ENCODE data around the gene TBC1D2B. TPM values are rescaled to one million over a fixed set of nuclear protein-coding genes. Genes with fewer than 3 reads are reported as not detected.

Gene TBC1D2B
- polyA plus RNA-seq, 1 donor from 2014 or later: 9.4 TPM

DNA sequence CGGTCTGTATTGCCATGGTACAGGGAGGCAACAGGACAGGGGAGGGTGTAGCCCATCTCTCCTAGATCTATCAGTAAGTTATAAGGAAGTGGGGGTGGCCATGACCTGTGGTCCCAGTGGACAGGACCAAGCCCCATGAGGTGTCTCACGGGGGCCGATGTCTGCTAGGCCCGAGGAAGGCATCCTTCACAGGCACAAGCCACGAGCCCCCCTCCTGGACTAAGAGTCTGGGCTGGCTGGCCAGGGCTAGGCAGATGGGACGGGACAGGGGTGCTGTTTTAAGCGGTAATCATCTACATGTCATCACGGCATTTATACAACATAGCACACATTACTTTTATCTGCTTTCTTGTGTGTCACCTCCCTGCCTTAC is 2.6 kb upstream of the TBC1D2B start:
- Histone ChIP-seq H2AFZ (ENCODE audit: low read depth, low read length) (no peak overlapping the region), H3K9ac (ENCODE audit: low read length) (no peak overlapping the region), H3K9me2 (ENCODE audit: insufficient read depth, low read length) (no peaks in the 10 kb centered on the region), H3K4me2 (ENCODE audit: low read length) (no peak overlapping the region), H3K9me3 (ENCODE audit: low read length) (no peaks in the 10 kb centered on the region), H3K36me3 (ENCODE audit: insufficient read depth, low read length) (no peaks in the 10 kb centered on the region), H3K79me2 (replicated peaks; ENCODE audit: insufficient read depth, low read length) (peaks cover 6% of the 10 kb centered on the region), H3F3A (ENCODE audit: insufficient read depth, low read length, poor library complexity, severe bottlenecking) (no peaks in the 10 kb centered on the region), H4K20me1 (ENCODE audit: insufficient read depth) (no peaks in the 10 kb centered on the region), H3K27me3 (ENCODE audit: insufficient read depth, low read depth, low read length) (no peaks in the 10 kb centered on the region), H3K4me3 (ENCODE audit: low read length) (no peak overlapping the region), H3K27ac (ENCODE audit: low read length) (no peak overlapping the region)
- TF ChIP-seq EP300 (conservative IDR thresholded peaks at IDR 0.05; ENCODE audit: poor library complexity, severe bottlenecking): no peak
- no peak for TF ChIP-seq POLR2AphosphoS5 (IDR thresholded peaks at IDR 0.05)
- no peak for TF ChIP-seq RAD21 (conservative IDR thresholded peaks at IDR 0.05)
- no peak for TF ChIP-seq EZH2 (IDR thresholded peaks at IDR 0.05; ENCODE audit: borderline replicate concordance, insufficient read depth, low read length, poor library complexity, severe bottlenecking)
- TF ChIP-seq SMC3 (conservative IDR thresholded peaks at IDR 0.05; ENCODE audit: poor library complexity): no peak
- no peak for TF ChIP-seq TAF1 (IDR thresholded peaks at IDR 0.05; ENCODE audit: low read depth)
- no peak for TF ChIP-seq MXI1 (conservative IDR thresholded peaks at IDR 0.05; ENCODE audit: poor library complexity, severe bottlenecking)
- TF ChIP-seq, protein P1, sequence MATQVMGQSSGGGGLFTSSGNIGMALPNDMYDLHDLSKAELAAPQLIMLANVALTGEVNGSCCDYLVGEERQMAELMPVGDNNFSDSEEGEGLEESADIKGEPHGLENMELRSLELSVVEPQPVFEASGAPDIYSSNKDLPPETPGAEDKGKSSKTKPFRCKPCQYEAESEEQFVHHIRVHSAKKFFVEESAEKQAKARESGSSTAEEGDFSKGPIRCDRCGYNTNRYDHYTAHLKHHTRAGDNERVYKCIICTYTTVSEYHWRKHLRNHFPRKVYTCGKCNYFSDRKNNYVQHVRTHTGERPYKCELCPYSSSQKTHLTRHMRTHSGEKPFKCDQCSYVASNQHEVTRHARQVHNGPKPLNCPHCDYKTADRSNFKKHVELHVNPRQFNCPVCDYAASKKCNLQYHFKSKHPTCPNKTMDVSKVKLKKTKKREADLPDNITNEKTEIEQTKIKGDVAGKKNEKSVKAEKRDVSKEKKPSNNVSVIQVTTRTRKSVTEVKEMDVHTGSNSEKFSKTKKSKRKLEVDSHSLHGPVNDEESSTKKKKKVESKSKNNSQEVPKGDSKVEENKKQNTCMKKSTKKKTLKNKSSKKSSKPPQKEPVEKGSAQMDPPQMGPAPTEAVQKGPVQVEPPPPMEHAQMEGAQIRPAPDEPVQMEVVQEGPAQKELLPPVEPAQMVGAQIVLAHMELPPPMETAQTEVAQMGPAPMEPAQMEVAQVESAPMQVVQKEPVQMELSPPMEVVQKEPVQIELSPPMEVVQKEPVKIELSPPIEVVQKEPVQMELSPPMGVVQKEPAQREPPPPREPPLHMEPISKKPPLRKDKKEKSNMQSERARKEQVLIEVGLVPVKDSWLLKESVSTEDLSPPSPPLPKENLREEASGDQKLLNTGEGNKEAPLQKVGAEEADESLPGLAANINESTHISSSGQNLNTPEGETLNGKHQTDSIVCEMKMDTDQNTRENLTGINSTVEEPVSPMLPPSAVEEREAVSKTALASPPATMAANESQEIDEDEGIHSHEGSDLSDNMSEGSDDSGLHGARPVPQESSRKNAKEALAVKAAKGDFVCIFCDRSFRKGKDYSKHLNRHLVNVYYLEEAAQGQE (IDR thresholded peaks at IDR 0.05; ENCODE audit: borderline replicate concordance): no peak
- TF ChIP-seq, protein P2, sequence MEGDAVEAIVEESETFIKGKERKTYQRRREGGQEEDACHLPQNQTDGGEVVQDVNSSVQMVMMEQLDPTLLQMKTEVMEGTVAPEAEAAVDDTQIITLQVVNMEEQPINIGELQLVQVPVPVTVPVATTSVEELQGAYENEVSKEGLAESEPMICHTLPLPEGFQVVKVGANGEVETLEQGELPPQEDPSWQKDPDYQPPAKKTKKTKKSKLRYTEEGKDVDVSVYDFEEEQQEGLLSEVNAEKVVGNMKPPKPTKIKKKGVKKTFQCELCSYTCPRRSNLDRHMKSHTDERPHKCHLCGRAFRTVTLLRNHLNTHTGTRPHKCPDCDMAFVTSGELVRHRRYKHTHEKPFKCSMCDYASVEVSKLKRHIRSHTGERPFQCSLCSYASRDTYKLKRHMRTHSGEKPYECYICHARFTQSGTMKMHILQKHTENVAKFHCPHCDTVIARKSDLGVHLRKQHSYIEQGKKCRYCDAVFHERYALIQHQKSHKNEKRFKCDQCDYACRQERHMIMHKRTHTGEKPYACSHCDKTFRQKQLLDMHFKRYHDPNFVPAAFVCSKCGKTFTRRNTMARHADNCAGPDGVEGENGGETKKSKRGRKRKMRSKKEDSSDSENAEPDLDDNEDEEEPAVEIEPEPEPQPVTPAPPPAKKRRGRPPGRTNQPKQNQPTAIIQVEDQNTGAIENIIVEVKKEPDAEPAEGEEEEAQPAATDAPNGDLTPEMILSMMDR (IDR thresholded peaks at IDR 0.05; ENCODE audit: poor library complexity, severe bottlenecking): no peak

DNA sequence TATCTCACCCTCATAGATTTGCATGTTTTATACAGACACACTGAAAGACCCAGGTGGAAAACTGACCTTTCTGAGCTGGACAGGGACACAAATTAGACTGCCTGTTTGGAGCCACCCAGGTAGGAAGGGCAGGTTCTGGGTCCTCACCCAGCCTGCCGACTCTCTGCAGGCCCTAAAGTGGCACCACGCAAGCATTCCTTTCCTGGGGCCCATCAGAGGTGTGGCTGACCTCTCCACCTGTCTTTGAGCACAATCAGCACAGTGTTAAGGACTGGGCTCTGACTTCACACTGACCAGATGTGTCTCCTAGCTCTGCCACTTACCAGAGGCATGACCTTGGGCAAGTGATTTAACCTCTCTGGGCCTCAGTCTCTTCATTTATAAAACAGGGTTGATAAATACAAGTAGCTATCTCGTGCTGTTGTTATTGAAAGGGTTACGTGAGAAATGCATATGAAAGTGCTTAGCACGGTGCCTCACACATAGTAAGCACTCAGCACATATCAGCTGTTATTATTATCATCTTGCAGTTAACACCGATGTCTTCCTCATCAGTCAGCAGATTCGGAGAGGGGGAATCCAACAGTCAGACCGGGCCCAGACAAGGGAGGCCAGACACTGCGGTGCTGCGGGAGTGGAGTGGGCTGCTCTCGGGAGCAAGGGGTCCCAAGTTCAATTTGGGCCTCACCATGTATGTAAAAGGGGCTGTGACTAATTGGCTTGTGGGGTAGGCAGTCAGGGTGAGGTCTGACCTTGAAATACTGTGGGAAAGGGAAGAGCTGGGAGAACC is 2.0 kb upstream of the TBC1D2B start:
- H3K27ac ChIP-seq (ENCODE audit: low read length): no peak overlapping the region
- peaks cover 6% of the 10 kb centered on the region for H3K79me2 ChIP-seq (replicated peaks; ENCODE audit: insufficient read depth, low read length)
- no peak overlapping the region for H3K4me3 ChIP-seq (ENCODE audit: low read length)
- no peak overlapping the region for H3K9ac ChIP-seq (ENCODE audit: low read length)
- H3K4me2 ChIP-seq (ENCODE audit: low read length): no peak overlapping the region
- no peaks in the 10 kb centered on the region for H4K20me1 ChIP-seq (ENCODE audit: insufficient read depth)
- H3K27me3 ChIP-seq (ENCODE audit: insufficient read depth, low read depth, low read length): no peaks in the 10 kb centered on the region
- no peak overlapping the region for H2AFZ ChIP-seq (ENCODE audit: low read depth, low read length)
- H3F3A ChIP-seq (ENCODE audit: insufficient read depth, low read length, poor library complexity, severe bottlenecking): no peaks in the 10 kb centered on the region
- no peaks in the 10 kb centered on the region for H3K36me3 ChIP-seq (ENCODE audit: insufficient read depth, low read length)
- H3K9me2 ChIP-seq (ENCODE audit: insufficient read depth, low read length): no peaks in the 10 kb centered on the region
- H3K9me3 ChIP-seq (ENCODE audit: low read length): no peaks in the 10 kb centered on the region
- TF ChIP-seq RAD21 (conservative IDR thresholded peaks at IDR 0.05) (no peak), POLR2AphosphoS5 (IDR thresholded peaks at IDR 0.05) (no peak), TAF1 (IDR thresholded peaks at IDR 0.05; ENCODE audit: low read depth) (no peak), SMC3 (conservative IDR thresholded peaks at IDR 0.05; ENCODE audit: poor library complexity) (no peak), MXI1 (conservative IDR thresholded peaks at IDR 0.05; ENCODE audit: poor library complexity, severe bottlenecking) (no peak), EP300 (conservative IDR thresholded peaks at IDR 0.05; ENCODE audit: poor library complexity, severe bottlenecking) (no peak), EZH2 (IDR thresholded peaks at IDR 0.05; ENCODE audit: borderline replicate concordance, insufficient read depth, low read length, poor library complexity, severe bottlenecking) (no peak)
- TF ChIP-seq, protein P2 (IDR thresholded peaks at IDR 0.05; ENCODE audit: poor library complexity, severe bottlenecking): no peak
- TF ChIP-seq, protein P1 (IDR thresholded peaks at IDR 0.05; ENCODE audit: borderline replicate concordance): no peak

Data from neural cell (in vitro differentiated cells).